GM23338 (cell line): ENCODE data around the gene TNFSF18.

ENCODE experiments used
- TF ChIP-seq, protein P1 (sequence below), 2 experiments: fragments of 200-600 bp in 1 of 2; sonication (generic) in 1 of 2; conservative IDR thresholded peaks; 2 replicates each; pipeline versions ENCODE4 v1.5.1 to v1.6.1; 2016 to 2017; ENCODE audit warnings: antibody characterized with exemption in 2 of 2, low read depth in 2 of 2, mild to moderate bottlenecking in 2 of 2, moderate library complexity in 1 of 2
- TF ChIP-seq, protein P2 (sequence below): IDR thresholded peaks from one replicate; pipeline ENCODE4 v1.6.1; 2018; ENCODE audit warnings: antibody characterized with exemption; ENCODE audit not compliant: unreplicated experiment

DNA sequence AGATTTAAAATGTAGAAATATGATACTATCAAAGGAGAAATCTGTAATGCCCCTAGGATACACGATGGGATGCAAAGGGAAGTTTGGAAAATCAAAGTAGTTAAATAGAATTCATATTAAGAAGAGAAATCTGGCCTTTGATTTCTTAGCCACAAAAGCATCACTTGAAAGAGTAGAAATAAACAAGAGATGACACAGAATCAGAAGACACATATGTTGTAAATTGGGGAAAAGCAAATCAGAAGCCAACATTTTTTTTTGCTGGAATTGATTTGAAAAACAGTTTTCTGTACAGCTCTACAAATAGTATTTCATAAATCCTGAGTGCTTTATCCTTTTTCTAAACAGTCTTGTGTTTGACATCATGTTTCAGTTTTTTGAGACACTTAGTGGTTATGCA is 12.4 kb upstream of the TNFSF18 start:
- TF ChIP-seq, protein P1, sequence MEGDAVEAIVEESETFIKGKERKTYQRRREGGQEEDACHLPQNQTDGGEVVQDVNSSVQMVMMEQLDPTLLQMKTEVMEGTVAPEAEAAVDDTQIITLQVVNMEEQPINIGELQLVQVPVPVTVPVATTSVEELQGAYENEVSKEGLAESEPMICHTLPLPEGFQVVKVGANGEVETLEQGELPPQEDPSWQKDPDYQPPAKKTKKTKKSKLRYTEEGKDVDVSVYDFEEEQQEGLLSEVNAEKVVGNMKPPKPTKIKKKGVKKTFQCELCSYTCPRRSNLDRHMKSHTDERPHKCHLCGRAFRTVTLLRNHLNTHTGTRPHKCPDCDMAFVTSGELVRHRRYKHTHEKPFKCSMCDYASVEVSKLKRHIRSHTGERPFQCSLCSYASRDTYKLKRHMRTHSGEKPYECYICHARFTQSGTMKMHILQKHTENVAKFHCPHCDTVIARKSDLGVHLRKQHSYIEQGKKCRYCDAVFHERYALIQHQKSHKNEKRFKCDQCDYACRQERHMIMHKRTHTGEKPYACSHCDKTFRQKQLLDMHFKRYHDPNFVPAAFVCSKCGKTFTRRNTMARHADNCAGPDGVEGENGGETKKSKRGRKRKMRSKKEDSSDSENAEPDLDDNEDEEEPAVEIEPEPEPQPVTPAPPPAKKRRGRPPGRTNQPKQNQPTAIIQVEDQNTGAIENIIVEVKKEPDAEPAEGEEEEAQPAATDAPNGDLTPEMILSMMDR (conservative IDR thresholded peaks at IDR 0.05; ENCODE audit: low read depth in 2 of 2) = no peak
- TF ChIP-seq, protein P2, sequence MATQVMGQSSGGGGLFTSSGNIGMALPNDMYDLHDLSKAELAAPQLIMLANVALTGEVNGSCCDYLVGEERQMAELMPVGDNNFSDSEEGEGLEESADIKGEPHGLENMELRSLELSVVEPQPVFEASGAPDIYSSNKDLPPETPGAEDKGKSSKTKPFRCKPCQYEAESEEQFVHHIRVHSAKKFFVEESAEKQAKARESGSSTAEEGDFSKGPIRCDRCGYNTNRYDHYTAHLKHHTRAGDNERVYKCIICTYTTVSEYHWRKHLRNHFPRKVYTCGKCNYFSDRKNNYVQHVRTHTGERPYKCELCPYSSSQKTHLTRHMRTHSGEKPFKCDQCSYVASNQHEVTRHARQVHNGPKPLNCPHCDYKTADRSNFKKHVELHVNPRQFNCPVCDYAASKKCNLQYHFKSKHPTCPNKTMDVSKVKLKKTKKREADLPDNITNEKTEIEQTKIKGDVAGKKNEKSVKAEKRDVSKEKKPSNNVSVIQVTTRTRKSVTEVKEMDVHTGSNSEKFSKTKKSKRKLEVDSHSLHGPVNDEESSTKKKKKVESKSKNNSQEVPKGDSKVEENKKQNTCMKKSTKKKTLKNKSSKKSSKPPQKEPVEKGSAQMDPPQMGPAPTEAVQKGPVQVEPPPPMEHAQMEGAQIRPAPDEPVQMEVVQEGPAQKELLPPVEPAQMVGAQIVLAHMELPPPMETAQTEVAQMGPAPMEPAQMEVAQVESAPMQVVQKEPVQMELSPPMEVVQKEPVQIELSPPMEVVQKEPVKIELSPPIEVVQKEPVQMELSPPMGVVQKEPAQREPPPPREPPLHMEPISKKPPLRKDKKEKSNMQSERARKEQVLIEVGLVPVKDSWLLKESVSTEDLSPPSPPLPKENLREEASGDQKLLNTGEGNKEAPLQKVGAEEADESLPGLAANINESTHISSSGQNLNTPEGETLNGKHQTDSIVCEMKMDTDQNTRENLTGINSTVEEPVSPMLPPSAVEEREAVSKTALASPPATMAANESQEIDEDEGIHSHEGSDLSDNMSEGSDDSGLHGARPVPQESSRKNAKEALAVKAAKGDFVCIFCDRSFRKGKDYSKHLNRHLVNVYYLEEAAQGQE = no peak
